Esophagus muscularis mucosa (tissue), 4 donors: ENCODE measurements around the gene PCNX1.

Experiments used
- EP300 ChIP-seq: sonication (generic); formaldehyde crosslinking; IDR thresholded peaks from one replicate; pipeline ENCODE4 v1.6.1; 2017; ENCODE audit warnings: antibody characterized with exemption
- POLR2A ChIP-seq: fragments of 450-650 bp; IDR thresholded peaks from one replicate; pipeline ENCODE4 v1.6.1; 2017; ENCODE audit warnings: antibody characterized with exemption, moderate library complexity, mild to moderate bottlenecking, low read depth
- POLR2AphosphoS5 ChIP-seq, 2 donors: sonication (generic); formaldehyde crosslinking; IDR thresholded peaks; one replicate each; pipeline ENCODE4 v1.6.1; 2017; ENCODE audit warnings: antibody characterized with exemption in 2 of 2
- TF ChIP-seq, protein P1 (sequence below), 3 experiments: fragments of 200-600 bp in 2 of 3; fragments of 450-650 bp in 1 of 3; sonication (generic) in 2 of 3; IDR thresholded peaks; one replicate each; pipeline ENCODE4 v1.5.1; 2017 to 2019; ENCODE audit warnings: antibody characterized with exemption in 3 of 3, mild to moderate bottlenecking in 2 of 3, moderate library complexity in 1 of 3

DNA sequence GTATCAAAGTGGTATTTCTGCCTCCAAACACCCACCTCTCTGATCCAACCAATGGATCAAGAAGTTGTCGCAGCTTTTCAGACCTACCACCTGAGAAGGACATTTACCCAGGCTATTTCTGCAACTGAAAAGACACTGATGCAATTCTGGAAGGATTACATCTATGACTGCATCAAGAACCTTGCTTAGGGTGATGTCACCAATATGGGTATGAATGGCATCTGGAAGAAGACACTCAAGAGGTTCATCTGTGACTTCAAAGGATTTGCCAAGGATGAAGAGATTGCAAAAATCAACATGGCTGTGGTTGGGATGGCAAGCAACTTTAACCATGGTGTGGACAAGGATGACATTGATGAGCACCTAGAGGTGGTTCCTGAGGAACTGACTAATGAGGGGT is 154.2 kb downstream of the PCNX1 start:
- TF ChIP-seq, protein P1, sequence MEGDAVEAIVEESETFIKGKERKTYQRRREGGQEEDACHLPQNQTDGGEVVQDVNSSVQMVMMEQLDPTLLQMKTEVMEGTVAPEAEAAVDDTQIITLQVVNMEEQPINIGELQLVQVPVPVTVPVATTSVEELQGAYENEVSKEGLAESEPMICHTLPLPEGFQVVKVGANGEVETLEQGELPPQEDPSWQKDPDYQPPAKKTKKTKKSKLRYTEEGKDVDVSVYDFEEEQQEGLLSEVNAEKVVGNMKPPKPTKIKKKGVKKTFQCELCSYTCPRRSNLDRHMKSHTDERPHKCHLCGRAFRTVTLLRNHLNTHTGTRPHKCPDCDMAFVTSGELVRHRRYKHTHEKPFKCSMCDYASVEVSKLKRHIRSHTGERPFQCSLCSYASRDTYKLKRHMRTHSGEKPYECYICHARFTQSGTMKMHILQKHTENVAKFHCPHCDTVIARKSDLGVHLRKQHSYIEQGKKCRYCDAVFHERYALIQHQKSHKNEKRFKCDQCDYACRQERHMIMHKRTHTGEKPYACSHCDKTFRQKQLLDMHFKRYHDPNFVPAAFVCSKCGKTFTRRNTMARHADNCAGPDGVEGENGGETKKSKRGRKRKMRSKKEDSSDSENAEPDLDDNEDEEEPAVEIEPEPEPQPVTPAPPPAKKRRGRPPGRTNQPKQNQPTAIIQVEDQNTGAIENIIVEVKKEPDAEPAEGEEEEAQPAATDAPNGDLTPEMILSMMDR (IDR thresholded peaks at IDR 0.05): no peak
- no peak for TF ChIP-seq POLR2AphosphoS5 (IDR thresholded peaks at IDR 0.05)
- no peak for TF ChIP-seq POLR2A
- TF ChIP-seq EP300: no peak
